ENCODE results near the gene LRP1B.

The LRP1B gene

GRCh38 chr2:141037361-141037760, 1093.5 kb downstream of the LRP1B start:
- no peaks in the 10 kb centered on the region for H3K9me3 ChIP-seq (ENCODE audit: low read length)
- no peaks in the 10 kb centered on the region for H4K20me1 ChIP-seq (ENCODE audit: insufficient read depth, low read length)
- no peak overlapping the region for H3K4me2 ChIP-seq (ENCODE audit: low read length)
- H3K4me3 ChIP-seq (ENCODE audit: low read depth, low read length, poor library complexity, severe bottlenecking), result no peak overlapping the region
- no peaks in the 10 kb centered on the region for H3K4me1 ChIP-seq (ENCODE audit: insufficient read depth, low read length, severe bottlenecking)
- H3K79me2 ChIP-seq (ENCODE audit: insufficient read depth, low read length), result no peaks in the 10 kb centered on the region
- H3K27me3 ChIP-seq (ENCODE audit: insufficient read depth, low read length), result no peaks in the 10 kb centered on the region
- no peak overlapping the region for H3K27ac ChIP-seq (ENCODE audit: low read depth, low read length, poor library complexity, severe bottlenecking)
- no peak overlapping the region for H2AFZ ChIP-seq (ENCODE audit: low read length)
- no peak overlapping the region for H3K9ac ChIP-seq (ENCODE audit: low read length)
- H3K9me2 ChIP-seq (ENCODE audit: low read depth, low read length), result no peaks in the 10 kb centered on the region
- no peaks in the 10 kb centered on the region for H3F3A ChIP-seq (ENCODE audit: insufficient read depth, low read length)
- no peaks in the 10 kb centered on the region for H3K36me3 ChIP-seq (ENCODE audit: insufficient read depth, low read length)
- TF ChIP-seq CTCF (IDR thresholded peaks at IDR 0.05; ENCODE audit: low read length) (no peak), EZH2 (IDR thresholded peaks at IDR 0.05; ENCODE audit: borderline replicate concordance, low read length) (no peak)

- H3K27me3 ChIP-seq (ENCODE audit: insufficient read depth, low read length), result no peaks in the 10 kb centered on the region
- no peaks in the 10 kb centered on the region for H3K36me3 ChIP-seq (ENCODE audit: insufficient read depth, low read length)
- no peak for TF ChIP-seq CTCF (IDR thresholded peaks at IDR 0.05; ENCODE audit: low read length)
- no peak for TF ChIP-seq EZH2 (IDR thresholded peaks at IDR 0.05; ENCODE audit: borderline replicate concordance, low read length)
Observed at GRCh38 chr2:141035846-141036420, 1094.9 kb downstream of the LRP1B start.

GRCh38 chr2:141029428-141030078, 1101.3 kb downstream of the LRP1B start:
- no peak overlapping the region for H2AFZ ChIP-seq (ENCODE audit: low read length)
- TF ChIP-seq CTCF (IDR thresholded peaks at IDR 0.05; ENCODE audit: low read length), result no peak
- TF ChIP-seq EZH2 (IDR thresholded peaks at IDR 0.05; ENCODE audit: borderline replicate concordance, low read length), result no peak
- no peaks in the 10 kb centered on the region for H3F3A ChIP-seq (ENCODE audit: insufficient read depth, low read length)

More at GRCh38 chr2:141035846-141036420, 1094.9 kb downstream of the LRP1B start:
- Histone ChIP-seq H3F3A (ENCODE audit: insufficient read depth, low read length) (no peaks in the 10 kb centered on the region), H3K27ac (ENCODE audit: low read depth, low read length, poor library complexity, severe bottlenecking) (no peak overlapping the region), H2AFZ (ENCODE audit: low read length) (no peak overlapping the region), H3K79me2 (ENCODE audit: insufficient read depth, low read length) (no peaks in the 10 kb centered on the region), H3K4me2 (ENCODE audit: low read length) (no peak overlapping the region), H3K9ac (ENCODE audit: low read length) (no peak overlapping the region), H4K20me1 (ENCODE audit: insufficient read depth, low read length) (no peaks in the 10 kb centered on the region), H3K9me2 (ENCODE audit: low read depth, low read length) (no peaks in the 10 kb centered on the region), H3K4me1 (ENCODE audit: insufficient read depth, low read length, severe bottlenecking) (no peaks in the 10 kb centered on the region), H3K4me3 (ENCODE audit: low read depth, low read length, poor library complexity, severe bottlenecking) (no peak overlapping the region), H3K9me3 (ENCODE audit: low read length) (no peaks in the 10 kb centered on the region)

More at GRCh38 chr2:141029428-141030078, 1101.3 kb downstream of the LRP1B start:
- Histone ChIP-seq H3K36me3 (ENCODE audit: insufficient read depth, low read length) (no peaks in the 10 kb centered on the region), H3K4me3 (ENCODE audit: low read depth, low read length, poor library complexity, severe bottlenecking) (no peak overlapping the region), H4K20me1 (ENCODE audit: insufficient read depth, low read length) (no peaks in the 10 kb centered on the region), H3K79me2 (ENCODE audit: insufficient read depth, low read length) (no peaks in the 10 kb centered on the region), H3K4me1 (ENCODE audit: insufficient read depth, low read length, severe bottlenecking) (no peaks in the 10 kb centered on the region), H3K27ac (ENCODE audit: low read depth, low read length, poor library complexity, severe bottlenecking) (no peak overlapping the region), H3K27me3 (ENCODE audit: insufficient read depth, low read length) (no peaks in the 10 kb centered on the region), H3K9me3 (ENCODE audit: low read length) (no peaks in the 10 kb centered on the region), H3K4me2 (ENCODE audit: low read length) (no peak overlapping the region), H3K9ac (ENCODE audit: low read length) (no peak overlapping the region), H3K9me2 (ENCODE audit: low read depth, low read length) (no peaks in the 10 kb centered on the region)
